Neural progenitor cell (in vitro differentiated cells): ENCODE measurements around the gene CNOT4. TPM values are rescaled to one million over a fixed set of nuclear protein-coding genes. Genes with fewer than 3 reads are reported as not detected.
"Not testable (repeated sequence)": the region's sequence is repeated elsewhere in the genome, so short reads cannot be mapped to it uniquely, and the experiment has no call there.

Source experiments
- DNase-seq: peaks from one replicate; pipeline ENCODE4 v3.0.0-alpha.2; 2016; ENCODE audit warnings: low spot score
- H2AFZ ChIP-seq: fragments of 200-600 bp; sonication (generic); replicated peaks from 2 replicates; pipeline ENCODE4 v1.6.1; 2016; ENCODE audit warnings: antibody characterized with exemption
- H3F3A ChIP-seq: fragments of 200-600 bp; sonication (generic); 2 replicates; pipeline ENCODE4 v1.6.1; 2016; ENCODE audit warnings: antibody characterized with exemption, low read depth
- H3K27ac ChIP-seq: fragments of 200-600 bp; sonication (generic); 2 replicates; pipeline ENCODE4 v1.5.1; 2016; ENCODE audit warnings: mild to moderate bottlenecking
- H3K27me3 ChIP-seq: fragments of 200-600 bp; sonication (generic); 2 replicates; pipeline ENCODE4 v1.6.1; 2016; ENCODE audit warnings: mild to moderate bottlenecking, moderate library complexity
- H3K36me3 ChIP-seq: fragments of 200-600 bp; sonication (generic); 2 replicates; pipeline ENCODE4 v1.5.1; 2016
- H3K4me1 ChIP-seq: fragments of 200-600 bp; sonication (generic); 2 replicates; pipeline ENCODE4 v1.6.1; 2016; ENCODE audit warnings: mixed run types
- H3K4me2 ChIP-seq: fragments of 200-600 bp; sonication (generic); 2 replicates; pipeline ENCODE4 v1.6.1; 2016
- H3K4me3 ChIP-seq: fragments of 200-600 bp; sonication (generic); 2 replicates; pipeline ENCODE4 v1.5.1; 2016
- H3K79me2 ChIP-seq: fragments of 200-600 bp; sonication (generic); 2 replicates; pipeline ENCODE4 v1.6.1; 2016; ENCODE audit warnings: low read depth
- H3K9ac ChIP-seq: fragments of 200-600 bp; sonication (generic); 2 replicates; pipeline ENCODE4 v1.6.1; 2016
- H3K9me3 ChIP-seq: fragments of 200-600 bp; sonication (generic); 2 replicates; pipeline ENCODE4 v1.5.1; 2016; ENCODE audit warnings: low read depth
- H4K20me1 ChIP-seq: fragments of 200-600 bp; sonication (generic); 2 replicates; pipeline ENCODE4 v1.6.1; 2016; ENCODE audit warnings: low read depth
- H3K27ac Mint-ChIP-seq: 3 replicates; pipeline ENCODE4 v1.8.0; 2021; ENCODE audit warnings: mixed read lengths
- H3K27me3 Mint-ChIP-seq: 2 replicates; pipeline ENCODE4 v1.8.0; 2022; ENCODE audit warnings: low read depth, mild to moderate bottlenecking, inconsistent platforms, moderate library complexity, mixed read lengths; ENCODE audit not compliant: insufficient read depth
- H3K36me3 Mint-ChIP-seq: 3 replicates; pipeline ENCODE4 v1.8.0; 2021; ENCODE audit warnings: mixed read lengths
- H3K4me1 Mint-ChIP-seq: 3 replicates; pipeline ENCODE4 v1.8.0; 2021; ENCODE audit warnings: mixed read lengths
- H3K4me3 Mint-ChIP-seq: 3 replicates; pipeline ENCODE4 v1.8.0; 2021; ENCODE audit warnings: mild to moderate bottlenecking, moderate library complexity, mixed read lengths
- H3K9me3 Mint-ChIP-seq: 3 replicates; pipeline ENCODE4 v1.8.0; 2020; ENCODE audit warnings: mixed read lengths
- EZH2 ChIP-seq: fragments of 200-600 bp; sonication (generic); IDR thresholded peaks from 2 replicates; pipeline ENCODE4 v1.6.1; 2017; ENCODE audit warnings: antibody characterized with exemption, mild to moderate bottlenecking, moderate library complexity
- EZH2phosphoT487 ChIP-seq: fragments of 200-600 bp; sonication (generic); IDR thresholded peaks from 2 replicates; pipeline ENCODE4 v1.6.1; 2017; ENCODE audit warnings: antibody characterized with exemption
- total RNA-seq: library from RNA; depleted of rRNA; stranded (reverse); fragments of >200 nt; gene quantifications from 2 replicates; pipeline ENCODE4 v1.2.3, GENCODE V29; 2015; ENCODE audit warnings: low replicate concordance
- TF ChIP-seq, protein P1 (sequence below): fragments of 200-600 bp; sonication (generic); IDR thresholded peaks from 2 replicates; pipeline ENCODE4 v1.5.1; 2017; ENCODE audit warnings: antibody characterized with exemption, mild to moderate bottlenecking

CNOT4 gene
- total RNA-seq, 1 donor from 2014 or later: 21.4 TPM

DNA sequence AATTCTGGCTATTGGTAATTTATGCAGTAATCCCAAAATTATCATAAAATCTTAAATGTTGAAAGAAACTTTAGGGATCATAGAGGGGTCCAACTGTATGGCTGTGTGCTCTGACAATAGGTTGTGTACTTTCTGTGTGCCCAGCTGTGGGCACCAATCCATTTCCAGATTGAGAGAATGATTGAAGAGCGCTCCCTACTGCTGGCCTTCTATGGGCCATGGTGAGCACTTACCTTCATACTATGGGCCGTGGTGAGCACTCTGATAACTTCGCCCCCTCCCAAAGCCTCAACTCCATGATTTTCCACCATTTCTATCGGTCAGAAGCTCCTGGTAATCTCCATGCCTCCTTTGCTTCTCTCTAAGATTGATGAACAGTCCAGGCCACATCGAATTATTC lies 157.6 kb downstream of the CNOT4 start:
- Histone ChIP-seq H4K20me1 (no peaks in the 10 kb centered on the region), H3K79me2 (no peaks in the 10 kb centered on the region), H3K4me3 (no peak overlapping the region), H3K27ac (no peak overlapping the region), H3K4me2 (no peak overlapping the region), H3K9me3 (no peaks in the 10 kb centered on the region), H3K4me1 (no peaks in the 10 kb centered on the region), H2AFZ (no peak overlapping the region), H3K9ac (no peak overlapping the region), H3K27me3 (no peaks in the 10 kb centered on the region), H3K36me3 (no peaks in the 10 kb centered on the region), H3F3A (no peaks in the 10 kb centered on the region)
- no peaks in the 10 kb centered on the region for H3K36me3 Mint-ChIP-seq
- no peak for TF ChIP-seq EZH2phosphoT487
- TF ChIP-seq, protein P1, sequence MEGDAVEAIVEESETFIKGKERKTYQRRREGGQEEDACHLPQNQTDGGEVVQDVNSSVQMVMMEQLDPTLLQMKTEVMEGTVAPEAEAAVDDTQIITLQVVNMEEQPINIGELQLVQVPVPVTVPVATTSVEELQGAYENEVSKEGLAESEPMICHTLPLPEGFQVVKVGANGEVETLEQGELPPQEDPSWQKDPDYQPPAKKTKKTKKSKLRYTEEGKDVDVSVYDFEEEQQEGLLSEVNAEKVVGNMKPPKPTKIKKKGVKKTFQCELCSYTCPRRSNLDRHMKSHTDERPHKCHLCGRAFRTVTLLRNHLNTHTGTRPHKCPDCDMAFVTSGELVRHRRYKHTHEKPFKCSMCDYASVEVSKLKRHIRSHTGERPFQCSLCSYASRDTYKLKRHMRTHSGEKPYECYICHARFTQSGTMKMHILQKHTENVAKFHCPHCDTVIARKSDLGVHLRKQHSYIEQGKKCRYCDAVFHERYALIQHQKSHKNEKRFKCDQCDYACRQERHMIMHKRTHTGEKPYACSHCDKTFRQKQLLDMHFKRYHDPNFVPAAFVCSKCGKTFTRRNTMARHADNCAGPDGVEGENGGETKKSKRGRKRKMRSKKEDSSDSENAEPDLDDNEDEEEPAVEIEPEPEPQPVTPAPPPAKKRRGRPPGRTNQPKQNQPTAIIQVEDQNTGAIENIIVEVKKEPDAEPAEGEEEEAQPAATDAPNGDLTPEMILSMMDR: no peak
- no peak for TF ChIP-seq EZH2
- no peaks in the 10 kb centered on the region for H3K9me3 Mint-ChIP-seq
- H3K4me1 Mint-ChIP-seq: peaks cover 2% of the 10 kb centered on the region
- no peaks in the 10 kb centered on the region for H3K27me3 Mint-ChIP-seq
- no peak overlapping the region for H3K4me3 Mint-ChIP-seq
- no peak overlapping the region for H3K27ac Mint-ChIP-seq
- DNase-seq: no peak

- not testable (repeated sequence) for H3K4me1 ChIP-seq, H3K27ac ChIP-seq, H3K4me3 ChIP-seq, H2AFZ ChIP-seq, H3K27ac Mint-ChIP-seq, DNase-seq, H3K79me2 ChIP-seq, H3K4me3 Mint-ChIP-seq, H3K27me3 ChIP-seq, H3F3A ChIP-seq, H3K27me3 Mint-ChIP-seq, H3K9me3 Mint-ChIP-seq, H4K20me1 ChIP-seq, H3K36me3 ChIP-seq, H3K9me3 ChIP-seq, H3K9ac ChIP-seq, H3K36me3 Mint-ChIP-seq, H3K4me1 Mint-ChIP-seq, H3K4me2 ChIP-seq
Measured at GRCh38 chr7:135351070-135351469, 158.8 kb downstream of the CNOT4 start.

GRCh38 chr7:135349746-135350145 lies 160.2 kb downstream of the CNOT4 start:
- H3K4me1 Mint-ChIP-seq: peaks cover 2% of the 10 kb centered on the region

DNA sequence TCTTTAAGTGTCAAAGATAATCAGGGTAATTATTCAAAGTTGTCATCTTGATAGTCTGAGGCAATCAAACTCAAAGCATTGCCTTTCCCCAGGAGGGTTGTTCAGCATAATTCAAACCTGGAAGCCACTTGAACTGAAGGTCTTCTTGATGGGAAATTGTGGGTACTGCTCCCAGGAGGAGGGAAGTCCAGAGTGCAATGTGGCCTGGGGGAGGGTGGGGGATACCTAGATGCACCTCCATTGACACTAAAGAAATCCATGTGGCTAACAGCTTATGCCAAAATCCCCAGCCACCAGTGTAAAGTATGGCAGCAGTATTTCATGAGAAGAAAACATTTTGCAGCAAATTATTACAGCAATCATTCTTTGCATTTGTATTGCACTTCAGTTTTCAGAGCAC lies 161.4 kb downstream of the CNOT4 start:
- Histone ChIP-seq H4K20me1 (no peaks in the 10 kb centered on the region), H3K27me3 (no peaks in the 10 kb centered on the region), H3K9me3 (no peaks in the 10 kb centered on the region), H3K4me2 (no peak overlapping the region), H3K27ac (no peak overlapping the region), H3K4me3 (no peak overlapping the region), H2AFZ (no peak overlapping the region), H3K79me2 (no peaks in the 10 kb centered on the region), H3K36me3 (no peaks in the 10 kb centered on the region), H3K9ac (no peak overlapping the region), H3K4me1 (no peaks in the 10 kb centered on the region), H3F3A (no peaks in the 10 kb centered on the region)
- no peaks in the 10 kb centered on the region for H3K9me3 Mint-ChIP-seq
- peaks cover 2% of the 10 kb centered on the region for H3K4me1 Mint-ChIP-seq
- H3K27ac Mint-ChIP-seq: no peak overlapping the region
- no peaks in the 10 kb centered on the region for H3K36me3 Mint-ChIP-seq
- TF ChIP-seq EZH2phosphoT487 (no peak), EZH2 (no peak)
- TF ChIP-seq, protein P1: no peak
- H3K27me3 Mint-ChIP-seq: peaks cover 2% of the 10 kb centered on the region
- no peak overlapping the region for H3K4me3 Mint-ChIP-seq
- no peak for DNase-seq

More at GRCh38 chr7:135349746-135350145, 160.2 kb downstream of the CNOT4 start:
- no peak overlapping the region for H3K4me3 ChIP-seq
- no peaks in the 10 kb centered on the region for H3K36me3 ChIP-seq
- no peaks in the 10 kb centered on the region for H3F3A ChIP-seq
- no peak for DNase-seq
- H4K20me1 ChIP-seq: no peaks in the 10 kb centered on the region
- H3K9me3 ChIP-seq: no peaks in the 10 kb centered on the region
- no peaks in the 10 kb centered on the region for H3K79me2 ChIP-seq
- no peak overlapping the region for H2AFZ ChIP-seq
- Mint-ChIP-seq H3K36me3 (no peaks in the 10 kb centered on the region), H3K27ac (no peak overlapping the region), H3K9me3 (no peaks in the 10 kb centered on the region), H3K27me3 (no peaks in the 10 kb centered on the region), H3K4me3 (no peak overlapping the region)
- no peak overlapping the region for H3K27ac ChIP-seq
- no peak overlapping the region for H3K4me2 ChIP-seq
- TF ChIP-seq EZH2 (no peak), EZH2phosphoT487 (no peak)
- TF ChIP-seq, protein P1: no peak
- H3K4me1 ChIP-seq: no peaks in the 10 kb centered on the region
- no peak overlapping the region for H3K9ac ChIP-seq
- H3K27me3 ChIP-seq: no peaks in the 10 kb centered on the region
